ENCODE results near the gene ACTMAP.

DNA sequence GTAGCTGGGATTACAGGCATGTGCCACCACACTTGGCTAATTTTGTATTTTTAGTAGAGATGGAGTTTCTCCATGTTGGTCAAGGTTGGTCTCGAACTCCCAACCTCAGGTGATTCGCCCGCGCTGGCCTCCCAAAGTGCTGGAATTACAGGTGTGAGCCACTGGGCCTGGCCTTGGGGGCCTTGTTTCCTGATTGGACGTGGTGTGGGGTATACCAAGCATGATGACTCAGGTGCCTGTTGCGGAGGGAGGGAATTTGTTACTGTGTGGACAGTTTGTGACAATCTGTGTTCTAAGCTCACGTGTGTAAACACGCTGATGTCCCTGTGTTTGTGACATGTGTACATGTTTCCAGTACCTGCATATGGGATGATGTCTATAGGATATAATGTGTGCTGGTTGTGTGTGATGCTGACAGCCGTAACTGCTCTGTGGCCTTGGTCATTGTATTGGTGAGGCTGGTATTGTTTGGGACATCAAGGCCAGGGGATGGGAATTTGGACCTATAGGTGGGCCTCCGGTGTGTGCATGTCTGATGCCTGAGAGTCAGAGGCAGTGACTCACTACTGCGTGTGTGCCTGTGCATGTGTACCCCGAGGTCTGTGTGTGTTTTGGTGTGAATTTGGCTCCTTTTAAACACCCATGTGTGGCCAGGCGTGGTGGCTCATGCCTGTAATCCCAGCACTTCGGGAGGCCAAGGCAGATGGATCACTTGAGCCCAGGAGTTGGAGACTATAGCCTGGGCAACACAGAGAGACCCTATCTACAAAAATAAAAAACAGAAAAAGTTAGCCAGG, 47.1 kb upstream of the ACTMAP start:
- TF ChIP-seq, protein P1, sequence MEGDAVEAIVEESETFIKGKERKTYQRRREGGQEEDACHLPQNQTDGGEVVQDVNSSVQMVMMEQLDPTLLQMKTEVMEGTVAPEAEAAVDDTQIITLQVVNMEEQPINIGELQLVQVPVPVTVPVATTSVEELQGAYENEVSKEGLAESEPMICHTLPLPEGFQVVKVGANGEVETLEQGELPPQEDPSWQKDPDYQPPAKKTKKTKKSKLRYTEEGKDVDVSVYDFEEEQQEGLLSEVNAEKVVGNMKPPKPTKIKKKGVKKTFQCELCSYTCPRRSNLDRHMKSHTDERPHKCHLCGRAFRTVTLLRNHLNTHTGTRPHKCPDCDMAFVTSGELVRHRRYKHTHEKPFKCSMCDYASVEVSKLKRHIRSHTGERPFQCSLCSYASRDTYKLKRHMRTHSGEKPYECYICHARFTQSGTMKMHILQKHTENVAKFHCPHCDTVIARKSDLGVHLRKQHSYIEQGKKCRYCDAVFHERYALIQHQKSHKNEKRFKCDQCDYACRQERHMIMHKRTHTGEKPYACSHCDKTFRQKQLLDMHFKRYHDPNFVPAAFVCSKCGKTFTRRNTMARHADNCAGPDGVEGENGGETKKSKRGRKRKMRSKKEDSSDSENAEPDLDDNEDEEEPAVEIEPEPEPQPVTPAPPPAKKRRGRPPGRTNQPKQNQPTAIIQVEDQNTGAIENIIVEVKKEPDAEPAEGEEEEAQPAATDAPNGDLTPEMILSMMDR (conservative IDR thresholded peaks at IDR 0.05) = no peak
- no peak for TF ChIP-seq ZFX (IDR thresholded peaks at IDR 0.05)
